ENCODE measurements around the gene KIRREL1.

GRCh38 chr1:157995583-157996169 lies 2.2 kb downstream of the KIRREL1 start:
- TF ChIP-seq CTCF (IDR thresholded peaks at IDR 0.05; ENCODE audit: borderline replicate concordance, extremely low read depth, low read length, poor library complexity, severe bottlenecking): no peak
- TF ChIP-seq EZH2 (IDR thresholded peaks at IDR 0.05; ENCODE audit: borderline replicate concordance, low read depth, low read length, severe bottlenecking): no peak
